NCI-H82 treated with DMSO at 0.1 percent for 48 hours (cell line): ENCODE results near the gene NDUFA7.
"Not testable (repeated sequence)": the region's sequence is repeated elsewhere in the genome, so short reads cannot be mapped to it uniquely, and the experiment has no call there.

Experiments
- DNase-seq: peaks from one replicate; lab custom pipeline; 2025; ENCODE audit not compliant: unreplicated experiment; lab: John Stamatoyannopoulos, UW

The NDUFA7 gene

DNA sequence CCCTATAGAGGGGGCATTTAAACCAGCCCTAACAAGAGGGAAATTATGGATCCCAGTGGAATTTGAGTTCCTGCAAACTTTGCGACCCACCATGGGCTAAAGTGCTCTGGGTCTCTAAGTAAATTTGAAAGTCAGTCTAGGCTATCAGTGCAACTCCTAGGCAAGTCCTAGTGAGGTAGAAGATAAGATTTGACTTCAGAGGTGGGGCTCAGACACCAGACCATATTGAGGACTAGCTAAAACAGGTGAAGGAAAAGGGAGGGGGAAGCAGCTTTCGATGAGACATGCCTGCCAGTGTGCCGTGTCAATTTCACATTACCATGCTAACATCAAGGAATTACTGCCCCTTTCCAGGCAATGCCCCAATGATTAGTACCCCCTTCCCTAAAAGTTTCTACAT is 51.5 kb downstream of the NDUFA7 start:
- no peak for DNase-seq

DNA sequence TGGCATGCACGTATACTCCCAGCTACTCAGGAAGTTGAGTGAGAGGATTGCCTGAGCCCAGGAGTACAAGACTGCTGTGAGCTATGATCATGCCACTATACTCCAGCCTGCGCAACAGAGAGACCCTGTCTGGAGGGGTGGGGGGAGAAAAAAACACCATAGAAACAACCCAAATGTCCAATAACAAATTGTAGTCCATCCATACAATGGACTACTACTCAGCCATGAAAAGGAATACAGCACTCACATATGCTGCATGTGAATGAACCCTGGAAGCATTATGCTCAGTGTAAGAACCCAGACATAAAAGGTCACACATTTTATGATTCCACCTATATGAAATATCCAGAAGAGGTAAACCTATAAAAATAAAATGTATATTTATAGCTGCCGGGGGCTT is 55.3 kb downstream of the NDUFA7 start:
- DNase-seq = no peak

DNA sequence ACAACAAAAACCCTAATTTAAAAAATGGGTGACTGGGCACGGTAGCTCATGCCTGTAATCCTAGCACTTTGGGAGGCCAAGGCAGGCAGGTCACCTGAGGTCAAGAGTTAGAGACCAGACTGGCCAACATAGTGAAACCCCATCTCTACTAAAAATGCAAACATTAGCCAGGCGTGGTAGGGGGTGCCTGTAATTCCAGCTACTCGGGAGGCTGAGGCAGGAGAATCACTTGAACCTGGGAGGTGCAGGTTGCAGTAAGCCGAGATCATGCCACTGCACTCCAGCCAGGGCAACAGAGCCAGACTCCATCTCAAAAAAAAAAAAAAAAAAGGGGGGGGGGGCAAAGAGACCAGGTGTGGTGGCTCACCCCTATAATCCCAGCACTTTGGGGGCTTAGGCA is 56.9 kb downstream of the NDUFA7 start:
- not testable (repeated sequence) for DNase-seq

DNA sequence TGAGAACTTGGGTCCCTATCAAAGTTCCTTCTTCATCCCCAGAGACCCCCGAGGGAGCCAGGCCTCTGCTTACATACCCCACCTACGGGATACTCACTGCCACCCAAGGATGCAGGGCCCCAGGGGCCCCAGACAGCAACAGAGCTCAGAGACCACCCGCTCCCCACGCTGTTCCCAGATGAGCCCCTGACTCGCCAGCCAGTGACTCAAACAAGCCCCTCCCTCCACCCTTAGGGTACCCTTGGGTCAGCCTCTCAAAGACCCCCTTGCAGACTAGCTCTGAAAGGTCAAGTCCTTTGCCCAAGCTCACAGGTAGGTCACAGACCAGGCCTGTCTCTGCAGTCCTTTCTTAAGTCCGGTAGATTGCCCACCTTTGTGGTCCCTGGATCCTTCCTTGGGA is 58.7 kb downstream of the NDUFA7 start:
- no peak for DNase-seq

DNA sequence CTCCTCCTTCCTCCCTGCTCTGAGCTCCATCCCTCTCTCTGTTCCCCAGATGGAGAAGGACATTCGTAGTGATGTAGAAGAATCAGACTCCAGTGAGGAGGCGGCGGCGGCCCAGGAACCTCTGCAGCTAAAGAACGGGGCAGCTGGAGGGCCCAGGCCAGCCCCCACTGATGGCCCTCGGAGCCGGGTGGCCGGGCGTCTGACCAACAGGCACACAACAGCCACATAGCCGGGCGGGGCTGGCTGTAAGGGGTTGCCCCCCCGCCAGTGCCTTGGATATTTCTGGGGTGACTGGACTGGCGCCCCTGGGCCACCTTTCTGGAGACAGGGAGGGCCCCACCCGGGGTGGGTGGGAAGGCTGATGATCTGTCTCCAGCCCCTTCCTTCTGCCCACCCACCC is 59.3 kb downstream of the NDUFA7 start:
- no peak for DNase-seq

DNA sequence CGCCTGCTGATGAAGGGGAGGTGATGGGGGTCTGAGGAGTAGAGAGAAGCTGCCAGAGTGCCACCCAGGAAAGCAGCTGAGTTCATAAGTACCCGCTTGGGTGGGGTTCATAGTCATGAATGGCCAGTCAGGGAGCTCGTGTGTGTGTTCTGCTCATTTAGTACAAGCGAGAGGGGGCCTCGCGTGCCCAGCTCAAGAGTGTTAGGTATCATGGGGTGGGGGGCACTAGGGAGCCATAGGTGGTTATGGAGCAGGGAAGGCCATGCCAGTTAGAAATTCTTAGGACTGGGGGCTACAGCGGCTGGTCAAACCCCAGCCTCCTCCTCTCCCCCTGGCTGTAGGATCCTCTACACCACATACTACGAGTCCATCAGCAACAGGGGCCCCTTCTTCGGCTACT is 59.8 kb downstream of the NDUFA7 start:
- no peak for DNase-seq
